ENCODE data around the gene AFTPH.
"Not testable (repeated sequence)": the region's sequence is repeated elsewhere in the genome, so short reads cannot be mapped to it uniquely, and the experiment has no call there.

The AFTPH gene

GRCh38 chr2:64526034-64526433, 1.9 kb downstream of the AFTPH start:
- H3K4me3 ChIP-seq (ENCODE audit: low read length): no peak overlapping the region; the same call in 1 of the 2 replicates
- TF ChIP-seq, protein P1, sequence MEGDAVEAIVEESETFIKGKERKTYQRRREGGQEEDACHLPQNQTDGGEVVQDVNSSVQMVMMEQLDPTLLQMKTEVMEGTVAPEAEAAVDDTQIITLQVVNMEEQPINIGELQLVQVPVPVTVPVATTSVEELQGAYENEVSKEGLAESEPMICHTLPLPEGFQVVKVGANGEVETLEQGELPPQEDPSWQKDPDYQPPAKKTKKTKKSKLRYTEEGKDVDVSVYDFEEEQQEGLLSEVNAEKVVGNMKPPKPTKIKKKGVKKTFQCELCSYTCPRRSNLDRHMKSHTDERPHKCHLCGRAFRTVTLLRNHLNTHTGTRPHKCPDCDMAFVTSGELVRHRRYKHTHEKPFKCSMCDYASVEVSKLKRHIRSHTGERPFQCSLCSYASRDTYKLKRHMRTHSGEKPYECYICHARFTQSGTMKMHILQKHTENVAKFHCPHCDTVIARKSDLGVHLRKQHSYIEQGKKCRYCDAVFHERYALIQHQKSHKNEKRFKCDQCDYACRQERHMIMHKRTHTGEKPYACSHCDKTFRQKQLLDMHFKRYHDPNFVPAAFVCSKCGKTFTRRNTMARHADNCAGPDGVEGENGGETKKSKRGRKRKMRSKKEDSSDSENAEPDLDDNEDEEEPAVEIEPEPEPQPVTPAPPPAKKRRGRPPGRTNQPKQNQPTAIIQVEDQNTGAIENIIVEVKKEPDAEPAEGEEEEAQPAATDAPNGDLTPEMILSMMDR (conservative IDR thresholded peaks at IDR 0.05; ENCODE audit: low read length): no peak
- no peak for DNase-seq (ENCODE audit: low read depth)

- DNase-seq (ENCODE audit: low read depth); H3K4me3 ChIP-seq (ENCODE audit: low read length): not testable (repeated sequence)
Observed at GRCh38 chr2:64530946-64531345, 6.8 kb downstream of the AFTPH start.

DNA sequence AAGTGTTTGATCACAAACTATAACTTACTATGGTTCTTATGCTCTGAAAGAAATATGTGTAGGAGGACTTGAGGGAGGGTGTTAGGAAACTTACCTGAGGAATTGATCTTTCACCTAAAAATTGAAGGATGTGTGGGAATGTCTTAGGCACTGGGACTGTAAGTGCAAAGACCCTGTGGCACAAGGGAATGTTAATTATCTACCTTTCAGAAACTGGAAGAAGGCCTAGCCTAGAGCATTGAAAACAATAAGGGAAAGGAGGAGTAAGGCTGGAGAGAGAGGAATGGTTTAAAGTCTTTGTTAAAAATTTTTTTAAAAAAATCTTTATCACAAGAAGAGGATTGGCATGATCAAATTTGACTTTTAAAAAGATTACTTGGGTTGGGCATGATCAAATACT, 7.9 kb downstream of the AFTPH start:
- TF ChIP-seq, protein P1 (conservative IDR thresholded peaks at IDR 0.05; ENCODE audit: low read length): no peak
- H3K4me3 ChIP-seq (ENCODE audit: low read length): no peak overlapping the region
- DNase-seq (ENCODE audit: low read depth): no peak

GRCh38 chr2:64533882-64534281, 9.8 kb downstream of the AFTPH start:
- DNase-seq (ENCODE audit: low read depth): no peak
- H3K4me3 ChIP-seq (ENCODE audit: low read length): no peak overlapping the region
- TF ChIP-seq, protein P1 (conservative IDR thresholded peaks at IDR 0.05; ENCODE audit: low read length): no peak

DNA sequence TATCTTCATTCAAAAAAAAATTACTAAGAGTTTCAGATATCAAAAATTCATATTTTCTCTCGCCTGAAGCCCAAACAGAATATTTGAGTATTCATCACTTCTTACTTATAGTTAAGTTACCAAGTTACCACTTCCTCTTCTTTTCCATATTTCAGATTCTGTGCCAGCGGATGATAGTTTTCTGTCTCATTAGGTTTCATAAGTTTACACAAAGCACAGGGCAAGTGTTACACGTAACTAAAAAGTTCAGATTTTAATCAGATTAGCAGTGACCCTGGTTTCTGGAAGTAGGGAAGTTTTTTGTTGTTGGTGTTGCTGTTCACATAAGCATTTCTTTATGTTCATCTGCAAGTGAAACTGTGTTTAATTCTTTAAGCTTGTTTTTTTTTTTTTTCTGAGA, 10.2 kb downstream of the AFTPH start:
- TF ChIP-seq, protein P1 (conservative IDR thresholded peaks at IDR 0.05; ENCODE audit: low read length): no peak
- DNase-seq (ENCODE audit: low read depth): no peak
- H3K4me3 ChIP-seq (ENCODE audit: low read length): no peak overlapping the region

DNA sequence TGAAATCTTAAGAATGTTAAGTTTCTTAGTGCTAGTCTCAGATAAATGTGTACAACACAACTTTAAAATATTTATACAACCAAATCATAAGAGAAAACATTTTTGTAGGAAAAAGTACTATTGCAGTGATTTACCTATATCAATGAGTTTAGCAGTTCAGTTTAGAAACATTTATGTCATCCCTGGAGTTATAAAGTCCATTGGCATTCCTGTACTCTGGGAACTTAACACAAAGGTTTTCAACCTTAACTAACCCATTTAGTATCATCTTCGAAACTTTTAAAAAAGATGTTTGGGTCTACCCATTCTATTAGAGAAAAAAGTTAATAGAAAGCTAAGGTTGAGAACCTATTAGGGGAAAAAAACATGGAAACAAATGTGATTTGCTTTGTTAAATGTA, 10.9 kb downstream of the AFTPH start:
- H3K4me3 ChIP-seq (ENCODE audit: low read length): no peak overlapping the region
- TF ChIP-seq, protein P1 (conservative IDR thresholded peaks at IDR 0.05; ENCODE audit: low read length): no peak
- DNase-seq (ENCODE audit: low read depth): no peak

GRCh38 chr2:64537991-64538390, 13.9 kb downstream of the AFTPH start:
- DNase-seq (ENCODE audit: low read depth): no peak
- TF ChIP-seq, protein P1 (conservative IDR thresholded peaks at IDR 0.05; ENCODE audit: low read length): no peak
- no peak overlapping the region for H3K4me3 ChIP-seq (ENCODE audit: low read length)

Measured in AG10803 (cell line).